SJSA1 (cell line): ENCODE results near the gene SNX3. TPM values are rescaled to one million over a fixed set of nuclear protein-coding genes. Genes with fewer than 3 reads are reported as not detected.
A peak's percentile ranks its signal among the peaks of the same experiment; 100 is the strongest.
"Not testable (repeated sequence)": the region's sequence is repeated elsewhere in the genome, so short reads cannot be mapped to it uniquely, and the experiment has no call there.

ENCODE experiments used
- DNase-seq, 2 experiments: peaks; one replicate each; pipeline ENCODE4 v3.0.0-alpha.2; 2015 to 2020; ENCODE audit warnings: low spot score in 2 of 2, low read depth in 1 of 2
- H3K27ac ChIP-seq: fragments of 250-450 bp; sonication (Bioruptor Pico); 2 replicates; pipeline ENCODE4 v1.5.1; 2020; ENCODE audit warnings: mild to moderate bottlenecking, moderate library complexity
- H3K27me3 ChIP-seq: fragments of 250-450 bp; sonication (Bioruptor Pico); replicated peaks from 2 replicates; pipeline ENCODE4 v1.5.1; 2020; ENCODE audit warnings: mild to moderate bottlenecking, moderate library complexity
- H3K36me3 ChIP-seq: fragments of 250-450 bp; sonication (Bioruptor Pico); 2 replicates; pipeline ENCODE4 v1.5.1; 2020; ENCODE audit warnings: mild to moderate bottlenecking
- H3K4me1 ChIP-seq: fragments of 250-450 bp; sonication (Bioruptor Pico); replicated peaks from 2 replicates; pipeline ENCODE4 v1.6.1; 2021; ENCODE audit warnings: mild to moderate bottlenecking
- H3K4me3 ChIP-seq: fragments of 250-450 bp; sonication (Bioruptor Pico); 2 replicates; pipeline ENCODE4 v1.5.1; 2020; ENCODE audit warnings: mild to moderate bottlenecking
- H3K9me3 ChIP-seq: fragments of 250-450 bp; sonication (Bioruptor Pico); replicated peaks from 2 replicates; pipeline ENCODE4 v1.5.1; 2020; ENCODE audit warnings: mild to moderate bottlenecking
- total RNA-seq: library from RNA; depleted of rRNA; stranded (reverse); fragments of >200 nt; shearing (Covaris generic); gene quantifications from 2 replicates; pipeline ENCODE4 v1.2.3, GENCODE V29; 2014; rRNA removed

Gene SNX3
- total RNA-seq: 254 and 263 TPM in 2 replicates

DNA sequence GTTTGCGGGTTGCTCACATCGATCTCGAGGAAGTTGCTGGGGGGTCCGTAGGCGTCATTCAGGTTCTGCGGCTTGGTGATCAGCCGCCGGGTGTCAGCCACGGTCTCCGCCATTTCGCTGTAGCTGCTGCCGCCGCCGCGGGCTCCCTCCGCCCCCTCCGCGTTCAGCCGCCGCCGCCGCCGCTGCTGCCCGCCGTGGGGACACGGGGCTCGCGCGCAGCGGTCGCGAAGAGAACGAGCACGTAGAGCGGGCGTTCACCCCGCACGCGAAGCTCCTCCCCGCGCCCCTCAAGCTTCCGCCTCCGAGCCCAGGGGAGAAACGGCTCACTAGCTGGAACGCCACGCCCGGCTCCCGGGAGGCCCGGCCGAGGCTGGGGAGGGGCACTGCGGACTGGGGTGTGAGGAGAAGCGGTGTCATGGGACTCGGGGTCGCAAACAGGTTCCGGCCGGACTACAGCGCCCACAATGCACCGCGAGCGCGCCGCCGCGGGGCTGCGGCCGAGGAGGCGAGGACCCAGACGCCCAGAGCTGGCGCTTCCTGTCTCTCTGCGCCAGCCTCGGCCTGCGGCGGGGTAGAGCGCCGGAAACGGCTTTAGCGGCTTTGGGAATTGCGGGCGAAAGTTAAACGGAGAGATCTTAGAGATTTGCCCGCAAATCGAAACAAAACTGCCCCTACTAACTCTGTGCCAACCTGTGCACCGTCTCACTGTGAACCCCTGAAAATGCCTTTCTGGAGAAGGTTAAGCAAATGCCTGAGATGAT is at the start of gene SNX3:
TSS of gene SNX3 (minus strand) at position 232 of the 761 bp plus-strand sequence. CDS start at position 113, 119 bp downstream.
- Histone ChIP-seq H3K27ac (peak within 1 kb of the TSS; percentile 62), H3K36me3 (peaks cover 13% of the 10 kb centered on the region), H3K9me3 (no peaks in the 10 kb centered on the region), H3K27me3 (no peaks in the 10 kb centered on the region), H3K4me1 (no peaks in the 10 kb centered on the region; the same call in none of the 2 replicates), H3K4me3 (peak within 1 kb of the TSS; percentile 73)
- peak; percentile 97 to 98 for DNase-seq

DNA sequence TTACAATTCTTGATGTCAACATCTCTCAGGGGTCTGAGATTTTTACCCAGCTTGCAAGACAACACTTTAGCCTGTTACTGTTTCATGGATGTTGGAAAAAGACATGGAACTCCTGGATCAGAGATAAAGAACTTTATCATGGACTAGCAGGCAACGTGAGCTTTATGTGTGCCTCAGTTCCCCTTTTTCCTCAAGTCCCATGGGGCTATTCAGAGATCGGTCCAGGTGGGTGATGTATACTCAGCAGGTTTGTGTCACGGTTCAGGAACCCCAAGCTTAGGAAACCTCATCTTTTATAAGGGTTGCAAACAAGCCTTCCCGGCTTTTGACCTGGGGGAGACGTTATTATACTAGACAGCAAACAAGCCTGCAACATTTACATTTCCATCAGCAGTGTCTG is 49.0 kb upstream of the SNX3 start:
- no peaks in the 10 kb centered on the region for H3K36me3 ChIP-seq
- no peak for DNase-seq
- H3K27ac ChIP-seq: no peak overlapping the region
- no peaks in the 10 kb centered on the region for H3K9me3 ChIP-seq
- H3K4me3 ChIP-seq: no peak overlapping the region
- no peaks in the 10 kb centered on the region for H3K27me3 ChIP-seq
- H3K4me1 ChIP-seq: no peaks in the 10 kb centered on the region

DNA sequence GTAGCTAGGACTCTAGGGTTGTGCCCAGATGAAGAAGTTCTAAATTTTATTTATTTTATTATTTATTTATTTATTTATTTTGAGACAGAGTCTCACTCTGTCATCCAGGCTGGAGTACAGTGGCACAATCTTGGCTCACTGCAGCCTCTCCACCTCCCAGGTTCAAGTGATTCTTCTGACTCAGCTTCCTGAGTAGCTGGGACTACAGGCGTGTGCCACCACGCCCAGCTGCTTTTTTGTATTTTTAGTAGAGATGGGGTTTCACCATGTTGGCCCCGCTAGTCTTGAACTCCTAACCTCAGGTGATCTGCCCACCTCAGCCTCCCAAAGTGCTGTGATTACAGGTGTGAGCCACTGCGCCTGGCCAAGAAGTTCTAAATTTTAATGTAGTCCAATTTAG is 47.8 kb upstream of the SNX3 start:
- not testable (repeated sequence) for H3K4me1 ChIP-seq, DNase-seq, H3K36me3 ChIP-seq, H3K27ac ChIP-seq, H3K27me3 ChIP-seq, H3K9me3 ChIP-seq, H3K4me3 ChIP-seq

DNA sequence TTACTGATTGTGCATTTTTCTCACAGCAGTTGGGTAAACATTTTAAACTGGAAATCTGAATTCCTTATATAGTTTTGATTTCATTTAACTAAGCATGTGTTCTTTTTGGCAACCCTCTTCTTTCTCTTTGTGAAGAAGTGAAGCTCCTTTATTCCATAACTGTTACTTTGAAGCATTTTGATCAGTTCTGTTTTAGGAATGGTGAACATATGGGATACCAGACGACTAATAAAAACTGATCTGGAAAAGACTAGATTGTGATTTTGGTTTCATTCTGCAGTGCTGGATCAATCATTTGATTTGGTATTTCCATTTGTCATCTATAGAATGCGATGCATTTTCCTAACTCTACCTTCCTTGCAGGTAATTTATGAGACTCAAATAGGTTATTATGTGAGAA is 43.8 kb upstream of the SNX3 start:
- Histone ChIP-seq H3K4me1 (no peaks in the 10 kb centered on the region), H3K27me3 (no peaks in the 10 kb centered on the region), H3K36me3 (no peaks in the 10 kb centered on the region), H3K4me3 (no peak overlapping the region), H3K9me3 (no peaks in the 10 kb centered on the region), H3K27ac (no peak overlapping the region)
- no peak for DNase-seq

DNA sequence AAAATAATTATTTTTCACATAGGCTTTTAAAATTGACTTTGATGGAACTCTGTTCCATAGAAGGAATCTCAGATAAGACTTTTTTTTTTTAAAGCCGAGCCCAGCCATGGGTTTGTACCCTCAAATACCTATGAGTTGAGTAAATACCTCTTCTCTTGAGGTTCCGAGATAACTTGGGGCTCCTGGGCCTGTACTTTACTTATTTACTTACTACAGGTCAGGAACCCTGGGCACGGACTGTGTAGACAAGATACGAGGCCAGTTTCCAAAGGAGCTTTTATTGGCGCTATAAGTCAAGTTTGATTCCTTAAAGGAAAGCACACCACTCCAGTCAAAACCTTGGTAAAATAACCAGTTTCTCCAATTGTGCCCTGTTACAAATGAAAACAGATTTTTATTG is 41.5 kb upstream of the SNX3 start:
- H3K27me3 ChIP-seq: no peaks in the 10 kb centered on the region
- no peaks in the 10 kb centered on the region for H3K4me1 ChIP-seq
- H3K9me3 ChIP-seq: no peaks in the 10 kb centered on the region
- no peak overlapping the region for H3K4me3 ChIP-seq
- no peak overlapping the region for H3K27ac ChIP-seq
- no peak for DNase-seq
- no peaks in the 10 kb centered on the region for H3K36me3 ChIP-seq

DNA sequence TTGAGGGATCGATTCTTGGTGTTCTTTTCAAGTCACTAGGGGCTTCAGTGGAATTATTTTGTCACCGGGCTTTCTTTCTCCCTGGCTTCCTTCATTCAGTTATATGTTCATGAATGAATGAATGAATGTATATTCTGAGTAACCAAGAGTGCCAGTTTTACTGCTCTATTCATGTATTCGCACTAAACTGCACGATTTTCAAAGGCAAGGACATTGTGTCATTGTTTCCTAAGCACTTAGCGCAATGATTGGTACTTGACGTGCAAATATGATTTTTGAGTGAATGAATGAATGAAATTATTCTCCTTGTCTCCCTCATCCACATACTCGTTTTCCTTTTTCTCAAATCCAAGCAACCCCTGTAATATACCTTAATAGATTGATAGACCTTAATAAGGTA is 34.8 kb upstream of the SNX3 start:
- H3K4me1 ChIP-seq: peaks cover 4% of the 10 kb centered on the region; the same call in 1 of the 2 replicates
- no peak for DNase-seq
- peak overlapping the region; percentile 67 for H3K4me3 ChIP-seq
- H3K27ac ChIP-seq: peak overlapping the region; percentile 88
- no peaks in the 10 kb centered on the region for H3K36me3 ChIP-seq
- H3K27me3 ChIP-seq: no peaks in the 10 kb centered on the region
- H3K9me3 ChIP-seq: no peaks in the 10 kb centered on the region

DNA sequence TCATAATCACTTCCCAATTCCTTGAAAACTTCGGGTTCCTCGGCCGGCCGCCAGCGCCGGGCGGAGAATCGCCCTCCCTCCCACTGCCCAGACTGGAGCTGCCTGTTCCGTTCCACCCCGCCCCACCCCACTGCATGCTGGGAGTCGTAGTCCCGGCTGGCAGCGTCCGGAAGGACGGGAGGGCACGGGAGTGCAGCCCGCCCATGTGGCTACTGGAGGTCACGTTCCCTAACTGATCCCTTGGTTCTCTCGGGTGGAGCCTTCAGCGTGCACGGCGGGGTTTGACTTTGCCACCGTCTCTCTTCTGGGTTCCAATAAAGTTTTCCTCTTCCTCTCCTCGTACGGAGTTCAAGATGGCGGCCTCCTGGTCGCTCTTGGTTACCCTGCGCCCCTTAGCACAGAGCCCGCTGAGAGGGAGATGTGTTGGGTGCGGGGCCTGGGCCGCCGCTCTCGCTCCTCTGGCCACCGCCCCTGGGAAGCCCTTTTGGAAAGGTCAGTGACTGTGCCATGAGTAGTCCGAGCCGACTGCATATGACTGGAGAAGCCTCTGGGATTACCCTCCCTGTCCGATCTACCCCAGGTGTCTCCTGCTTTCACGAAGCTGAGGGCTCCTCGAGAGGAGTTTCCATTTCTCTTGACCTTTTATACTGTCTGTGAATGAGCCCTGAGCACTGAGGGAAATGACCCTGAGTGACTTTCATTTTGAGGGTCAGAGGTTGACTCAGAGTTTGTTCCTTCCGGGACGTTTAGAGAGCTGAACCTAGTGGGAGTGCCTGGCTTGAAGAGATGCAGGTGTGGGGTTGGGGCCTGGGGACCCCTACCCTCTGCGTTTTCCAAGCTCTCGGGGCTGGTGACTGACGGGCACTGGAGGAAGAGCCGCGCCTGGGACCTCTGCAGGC is 34.1 kb upstream of the SNX3 start, which contains the start of gene AFG1L:
TSS of gene AFG1L (plus strand) at position 328 of the 899 bp plus-strand sequence. CDS start at position 354, 26 bp downstream.
- no peaks in the 10 kb centered on the region for H3K27me3 ChIP-seq
- peak; percentile 92 to 93 for DNase-seq
- peak within 1 kb of the TSS; percentile 67 for H3K4me3 ChIP-seq

DNA sequence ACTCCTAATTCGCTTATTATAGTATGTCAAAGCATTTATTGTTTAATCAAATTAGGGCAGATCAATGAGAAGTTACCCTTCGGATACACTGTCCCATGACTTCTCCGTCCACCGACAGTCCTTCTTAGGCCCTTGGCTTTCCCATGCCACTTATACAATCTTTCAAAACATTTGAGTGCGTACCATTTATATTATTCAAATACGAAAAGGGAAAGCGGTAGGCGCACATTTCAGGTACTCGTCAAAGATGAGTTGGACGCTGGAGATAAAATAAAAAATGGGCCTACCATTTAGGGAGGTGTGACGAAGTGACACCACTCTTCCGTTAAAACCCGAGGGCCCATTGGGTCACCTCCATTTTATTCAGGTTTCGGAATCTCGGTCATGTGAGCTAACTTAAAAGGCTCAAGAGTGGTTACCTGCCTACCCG is 33.5 kb upstream of the SNX3 start:
- no peak for DNase-seq
- Histone ChIP-seq H3K36me3 (no peaks in the 10 kb centered on the region), H3K27ac (peak overlapping the region; percentile 88), H3K9me3 (no peaks in the 10 kb centered on the region), H3K4me1 (peaks cover 4% of the 10 kb centered on the region; the same call in 1 of the 2 replicates), H3K27me3 (no peaks in the 10 kb centered on the region), H3K4me3 (peak overlapping the region; percentile 67)

More for the DNA sequence above, 34.1 kb upstream of the SNX3 start, which contains the start of gene AFG1L:
- H3K9me3 ChIP-seq: no peaks in the 10 kb centered on the region
- H3K4me1 ChIP-seq: peaks cover 4% of the 10 kb centered on the region; the same call in 1 of the 2 replicates
- H3K36me3 ChIP-seq: no peaks in the 10 kb centered on the region
- H3K27ac ChIP-seq: peak within 1 kb of the TSS; percentile 88

DNA sequence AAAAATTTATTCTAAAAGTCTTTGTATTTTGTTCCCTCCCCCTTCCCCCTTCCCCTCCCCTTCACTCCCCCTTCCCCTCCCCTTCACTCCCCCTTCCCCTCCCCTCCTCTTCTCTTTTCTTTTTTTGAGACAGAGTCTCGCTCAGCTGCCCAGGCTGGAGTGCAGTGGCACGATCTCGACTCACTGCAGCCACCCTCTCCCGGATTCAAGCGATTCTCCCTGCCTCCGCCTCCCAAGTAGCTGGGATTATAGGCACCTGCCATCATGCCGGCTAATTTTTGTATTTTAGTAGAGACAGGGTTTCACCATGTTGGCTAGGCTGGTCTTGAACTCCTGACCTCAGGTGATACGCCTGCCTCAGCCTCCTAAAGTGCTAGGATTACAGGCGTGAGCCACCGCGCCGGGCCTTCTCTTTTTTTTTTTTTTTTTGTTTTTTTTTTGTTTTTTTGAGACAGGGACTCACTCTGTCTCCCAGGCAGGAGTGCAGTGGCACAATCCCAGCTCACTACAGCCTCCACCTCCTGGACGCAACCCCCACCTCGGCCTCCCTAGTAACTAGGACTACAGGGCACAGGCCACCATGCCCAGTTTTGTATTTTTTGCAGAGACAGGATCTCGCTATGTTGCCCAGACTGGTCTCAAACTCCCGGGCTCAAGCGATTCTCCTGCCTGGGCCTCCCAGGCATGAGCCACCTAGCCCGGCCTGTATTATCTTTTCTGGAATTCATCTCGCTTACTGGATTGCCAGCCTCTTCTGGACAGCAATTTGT is 32.9 kb upstream of the SNX3 start:
- no peaks in the 10 kb centered on the region for H3K36me3 ChIP-seq
- no peak for DNase-seq
- no peaks in the 10 kb centered on the region for H3K9me3 ChIP-seq
- H3K4me1 ChIP-seq: peaks cover 4% of the 10 kb centered on the region; the same call in 1 of the 2 replicates
- no peaks in the 10 kb centered on the region for H3K27me3 ChIP-seq
- H3K4me3 ChIP-seq: peak overlapping the region; percentile 67
- 0 out of 2 replicates have a peak overlapping the region, but pooled peaks have one; percentile 88 for H3K27ac ChIP-seq

DNA sequence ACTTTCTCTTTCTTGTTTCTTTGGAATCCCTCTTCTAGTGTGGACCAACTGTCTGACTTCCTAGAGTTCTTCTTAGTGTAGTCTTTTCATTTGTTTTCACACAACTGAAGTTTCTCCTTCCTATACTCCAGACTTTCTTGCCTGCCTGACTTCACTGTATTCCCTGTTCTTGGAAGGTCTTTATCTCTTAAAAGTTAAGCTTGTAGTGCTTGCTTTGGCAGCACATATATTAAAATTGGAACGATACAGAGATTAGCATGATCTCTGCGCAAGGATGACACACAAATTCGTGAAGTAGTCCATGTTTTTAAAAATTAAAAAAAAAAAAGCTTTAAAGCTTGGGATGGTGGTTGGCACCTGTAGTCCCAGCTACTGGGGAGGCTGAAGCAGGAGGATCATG is 31.7 kb upstream of the SNX3 start:
- not testable (repeated sequence) for H3K4me3 ChIP-seq, DNase-seq, H3K36me3 ChIP-seq

DNA sequence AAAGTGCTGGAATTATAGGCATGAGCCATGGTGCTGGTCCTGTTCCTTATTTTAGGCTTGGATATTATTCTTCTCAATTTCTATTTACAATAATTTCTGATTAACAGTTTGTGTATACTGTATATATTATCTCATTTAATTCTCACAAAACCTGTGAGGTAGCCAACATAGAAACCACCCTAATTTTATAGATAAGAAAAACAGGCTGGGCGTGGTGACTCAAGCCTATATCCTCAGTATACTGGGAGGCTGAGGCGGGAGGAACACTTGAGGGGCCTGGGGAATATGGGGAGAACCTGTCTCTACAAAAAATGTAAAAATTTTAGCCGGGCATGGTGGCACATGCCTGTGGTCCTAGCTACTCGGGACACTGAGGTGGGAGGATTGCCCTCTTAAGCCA is 30.3 kb upstream of the SNX3 start:
- Histone ChIP-seq H3K4me1 (peaks cover 4% of the 10 kb centered on the region; the same call in 1 of the 2 replicates), H3K36me3 (no peaks in the 10 kb centered on the region), H3K27me3 (no peaks in the 10 kb centered on the region), H3K9me3 (no peaks in the 10 kb centered on the region), H3K27ac (no peak overlapping the region), H3K4me3 (no peak overlapping the region)
- no peak for DNase-seq

More for the DNA sequence above, 31.7 kb upstream of the SNX3 start:
- H3K27me3 ChIP-seq, H3K4me1 ChIP-seq, H3K27ac ChIP-seq, H3K9me3 ChIP-seq: not testable (repeated sequence)

DNA sequence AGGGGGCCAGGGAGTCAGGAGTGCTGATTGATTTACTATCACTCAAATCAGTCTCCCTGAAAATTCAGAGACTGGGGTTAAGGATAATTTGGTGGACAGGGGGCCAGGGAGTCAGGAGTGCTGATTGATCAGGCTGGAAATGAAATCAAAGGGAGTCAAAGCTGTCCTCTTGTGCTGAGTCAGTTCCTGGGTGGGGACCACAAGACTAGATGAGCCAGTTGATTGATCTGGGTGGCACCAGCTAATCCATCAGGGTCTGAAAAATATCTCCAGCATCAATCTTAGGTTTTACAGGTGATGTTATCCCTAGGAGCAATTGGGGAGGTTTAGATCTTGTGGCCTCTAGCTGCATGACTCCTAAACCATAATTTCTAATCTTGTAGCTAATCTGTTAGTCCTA is 27.9 kb upstream of the SNX3 start:
- no peaks in the 10 kb centered on the region for H3K36me3 ChIP-seq
- H3K4me1 ChIP-seq: no peaks in the 10 kb centered on the region
- H3K9me3 ChIP-seq: no peaks in the 10 kb centered on the region
- no peak for DNase-seq
- no peak overlapping the region for H3K4me3 ChIP-seq
- no peaks in the 10 kb centered on the region for H3K27me3 ChIP-seq
- H3K27ac ChIP-seq: no peak overlapping the region

DNA sequence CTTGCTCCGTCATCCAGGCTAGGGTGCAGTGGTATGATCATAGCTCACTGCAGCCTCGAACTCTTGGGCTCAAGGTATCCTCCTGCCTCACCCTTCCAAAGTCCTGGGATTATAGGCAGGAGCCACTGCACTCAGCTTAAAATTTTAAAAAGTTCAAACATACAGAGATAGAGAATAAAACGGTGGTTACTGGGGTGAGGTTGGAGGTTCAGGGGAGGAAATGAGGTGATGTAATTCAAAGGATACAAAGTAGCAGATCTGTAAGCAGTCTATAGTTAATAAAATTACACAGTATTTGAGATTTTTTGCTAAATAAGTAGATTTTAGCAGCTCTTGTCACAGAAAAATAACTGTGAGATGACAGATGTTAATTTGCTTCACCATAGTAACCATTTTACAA is 26.5 kb upstream of the SNX3 start:
- no peak for DNase-seq
- no peaks in the 10 kb centered on the region for H3K36me3 ChIP-seq
- H3K4me1 ChIP-seq: no peaks in the 10 kb centered on the region
- no peaks in the 10 kb centered on the region for H3K27me3 ChIP-seq
- no peak overlapping the region for H3K27ac ChIP-seq
- H3K9me3 ChIP-seq: no peaks in the 10 kb centered on the region
- H3K4me3 ChIP-seq: no peak overlapping the region
